Transverse colon (tissue), 4 donors: ENCODE measurements around the gene SYCN.
"Not testable (repeated sequence)": the region's sequence is repeated elsewhere in the genome, so short reads cannot be mapped to it uniquely, and the experiment has no call there.

Source experiments
- POLR2AphosphoS5 ChIP-seq, 3 donors: sonication (generic); formaldehyde crosslinking; IDR thresholded peaks; one replicate each; pipeline ENCODE4 v1.6.1; 2016; ENCODE audit warnings: antibody characterized with exemption in 3 of 3
- TF ChIP-seq, protein P1 (sequence below), 5 experiments: fragments of 200-600 bp in 3 of 5; fragments of 450-650 bp in 2 of 5; sonication (generic) in 3 of 5; IDR thresholded peaks; 1 replicate in 2 of 5; 2 replicates in 3 of 5; pipeline ENCODE4 v1.5.1; 2016 to 2017; ENCODE audit warnings: antibody characterized with exemption in 5 of 5, inconsistent platforms in 3 of 5, mild to moderate bottlenecking in 2 of 5, moderate library complexity in 1 of 5

DNA sequence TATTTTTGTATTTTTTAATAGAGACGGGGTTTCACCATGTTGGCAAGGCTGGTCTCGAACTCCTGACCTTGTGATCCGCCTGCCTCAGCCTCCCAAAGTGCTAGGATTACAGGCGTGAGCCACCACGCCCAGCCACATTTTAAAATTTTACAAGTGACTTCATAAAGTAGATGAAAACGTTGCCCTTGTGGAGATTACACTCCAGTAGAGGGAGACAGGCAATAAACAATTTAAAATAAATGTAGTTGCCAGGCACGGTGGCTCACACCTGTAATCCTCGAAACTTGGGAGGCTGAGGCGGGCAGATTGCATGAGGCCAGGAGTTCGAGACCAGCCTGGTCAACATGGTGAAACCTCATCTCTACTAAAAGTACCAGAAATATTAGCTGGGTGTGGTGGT lies 15.0 kb upstream of the SYCN start:
- TF ChIP-seq, protein P1, sequence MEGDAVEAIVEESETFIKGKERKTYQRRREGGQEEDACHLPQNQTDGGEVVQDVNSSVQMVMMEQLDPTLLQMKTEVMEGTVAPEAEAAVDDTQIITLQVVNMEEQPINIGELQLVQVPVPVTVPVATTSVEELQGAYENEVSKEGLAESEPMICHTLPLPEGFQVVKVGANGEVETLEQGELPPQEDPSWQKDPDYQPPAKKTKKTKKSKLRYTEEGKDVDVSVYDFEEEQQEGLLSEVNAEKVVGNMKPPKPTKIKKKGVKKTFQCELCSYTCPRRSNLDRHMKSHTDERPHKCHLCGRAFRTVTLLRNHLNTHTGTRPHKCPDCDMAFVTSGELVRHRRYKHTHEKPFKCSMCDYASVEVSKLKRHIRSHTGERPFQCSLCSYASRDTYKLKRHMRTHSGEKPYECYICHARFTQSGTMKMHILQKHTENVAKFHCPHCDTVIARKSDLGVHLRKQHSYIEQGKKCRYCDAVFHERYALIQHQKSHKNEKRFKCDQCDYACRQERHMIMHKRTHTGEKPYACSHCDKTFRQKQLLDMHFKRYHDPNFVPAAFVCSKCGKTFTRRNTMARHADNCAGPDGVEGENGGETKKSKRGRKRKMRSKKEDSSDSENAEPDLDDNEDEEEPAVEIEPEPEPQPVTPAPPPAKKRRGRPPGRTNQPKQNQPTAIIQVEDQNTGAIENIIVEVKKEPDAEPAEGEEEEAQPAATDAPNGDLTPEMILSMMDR (IDR thresholded peaks at IDR 0.05) = not testable (repeated sequence)
- not testable (repeated sequence) for TF ChIP-seq POLR2AphosphoS5 (IDR thresholded peaks at IDR 0.05)
